B cell (primary cell): Measurements from ENCODE around the gene FAM184A. TPM values are rescaled to one million over a fixed set of nuclear protein-coding genes. Genes with fewer than 3 reads are reported as not detected.

Experiments used
- ATAC-seq: fragments of 200-7000 bp; cut with Tn5 transposase; one replicate; pipeline ENCODE4 v1.10.0; 2021; ENCODE audit warnings: low read depth, mild to moderate bottlenecking, moderate number of reproducible peaks, moderate library complexity
- CTCF ChIA-PET: fragments of 350-600 bp; sonication (Branson Sonifier 250); formaldehyde crosslinking; loops from one replicate; lab custom pipeline; 2021; ENCODE audit warnings: antibody characterized with exemption, inconsistent platforms; lab: Charles Lee
- POLR2A ChIA-PET: fragments of 350-600 bp; sonication (Branson Sonifier 250); formaldehyde crosslinking; loops from one replicate; lab custom pipeline; 2021; ENCODE audit warnings: antibody characterized with exemption; lab: Charles Lee
- DNase-seq: peaks from one replicate; pipeline ENCODE4 v3.0.0; 2013
- H2AFZ ChIP-seq: 2 replicates; pipeline ENCODE4 v1.6.1; 2012; ENCODE audit warnings: mild to moderate bottlenecking, low read depth, low read length; ENCODE audit not compliant: insufficient read depth, poor library complexity, severe bottlenecking
- H3K27ac ChIP-seq, 2 donors: 1 replicate in 1 of 2; 2 replicates in 1 of 2; pipeline ENCODE4 v1.5.1; 2012 to 2013; ENCODE audit warnings: low read length in 2 of 2, mild to moderate bottlenecking in 2 of 2, moderate library complexity in 1 of 2
- H3K27me3 ChIP-seq, 4 experiments: fragments of 200-600 bp in 1 of 4; sonication (generic) in 1 of 4; replicated peaks in 1 of 4; 1 replicate in 2 of 4; 2 replicates in 2 of 4; pipeline versions ENCODE4 v1.6.1 to v1.7.0; 2013 to 2016; ENCODE audit warnings: low read length in 3 of 4, mild to moderate bottlenecking in 2 of 4, mixed read lengths in 1 of 4, moderate library complexity in 1 of 4; ENCODE audit not compliant: insufficient read depth in 4 of 4, control insufficient read depth in 3 of 4; ENCODE audit errors: control extremely low read depth in 1 of 4
- H3K36me3 ChIP-seq, 2 experiments: replicated peaks in 1 of 2; 1 replicate in 1 of 2; 2 replicates in 1 of 2; pipeline versions ENCODE4 v1.6.1 to v1.7.1; 2013; ENCODE audit warnings: low read length in 1 of 2; ENCODE audit not compliant: insufficient read depth in 2 of 2, control insufficient read depth in 1 of 2; ENCODE audit errors: control extremely low read depth in 1 of 2, extremely low read depth in 1 of 2
- H3K4me1 ChIP-seq, 2 donors: fragments of 200-600 bp in 1 of 2; sonication (generic) in 1 of 2; 1 replicate in 1 of 2; 2 replicates in 1 of 2; pipeline versions ENCODE4 v1.5.1 to v1.6.1; 2013 to 2017; ENCODE audit warnings: low read length in 2 of 2; ENCODE audit not compliant: control insufficient read depth in 2 of 2, insufficient read depth in 2 of 2
- H3K4me2 ChIP-seq: replicated peaks from 2 replicates; pipeline ENCODE3; 2012; ENCODE audit warnings: mild to moderate bottlenecking, low read depth, low read length; ENCODE audit not compliant: poor library complexity, severe bottlenecking
- H3K4me3 ChIP-seq, 5 experiments: fragments of 200-600 bp in 1 of 5; sonication (generic) in 1 of 5; 1 replicate in 3 of 5; 2 replicates in 2 of 5; pipeline versions ENCODE4 v1.5.1 to v1.7.0; 2011 to 2016; ENCODE audit warnings: low read length in 4 of 5, mild to moderate bottlenecking in 4 of 5, low read depth in 2 of 5, control low read depth in 1 of 5, moderate library complexity in 1 of 5; ENCODE audit not compliant: insufficient read depth in 1 of 5; ENCODE audit errors: control extremely low read depth in 1 of 5, extremely low read depth in 1 of 5
- H3K79me2 ChIP-seq: fragments of 200-600 bp; sonication (generic); one replicate; pipeline ENCODE4 v1.6.0; 2016; ENCODE audit warnings: low read length; ENCODE audit not compliant: control insufficient read depth, insufficient read depth
- H3K9ac ChIP-seq: fragments of 200-600 bp; sonication (generic); 2 replicates; pipeline ENCODE4 v1.6.1; 2017; ENCODE audit warnings: mild to moderate bottlenecking, low read length, moderate library complexity
- H3K9me3 ChIP-seq, 3 donors: one replicate each; pipeline versions ENCODE4 v1.6.1 to v1.7.1; 2013; ENCODE audit warnings: low read length in 2 of 3; ENCODE audit not compliant: control insufficient read depth in 2 of 3, insufficient read depth in 1 of 3; ENCODE audit errors: control extremely low read depth in 1 of 3
- H4K20me1 ChIP-seq: 2 replicates; pipeline ENCODE4 v1.6.0; 2012; ENCODE audit warnings: mild to moderate bottlenecking, low read length; ENCODE audit not compliant: insufficient read depth, control insufficient read depth, poor library complexity, severe bottlenecking
- H3K27ac Mint-ChIP-seq: one replicate; pipeline ENCODE4 v1.8.0; 2021; ENCODE audit warnings: mixed read lengths
- H3K27me3 Mint-ChIP-seq: one replicate; pipeline ENCODE4 v1.8.0; 2021; ENCODE audit warnings: mixed read lengths
- H3K4me1 Mint-ChIP-seq: one replicate; pipeline ENCODE4 v1.8.0; 2021; ENCODE audit warnings: mixed read lengths
- H3K4me3 Mint-ChIP-seq: one replicate; pipeline ENCODE4 v1.8.0; 2021; ENCODE audit warnings: mixed read lengths
- H3K9me3 Mint-ChIP-seq: one replicate; pipeline ENCODE4 v1.8.0; 2022; ENCODE audit warnings: mixed read lengths; ENCODE audit not compliant: insufficient read depth
- CTCF ChIP-seq: fragments of 200-600 bp; IDR thresholded peaks from one replicate; pipeline ENCODE4 v1.8.0; 2022; ENCODE audit warnings: antibody characterized with exemption, mild to moderate bottlenecking
- EZH2 ChIP-seq: IDR thresholded peaks from 2 replicates; pipeline ENCODE4 v1.6.1; 2012; ENCODE audit warnings: borderline replicate concordance, low read depth, mild to moderate bottlenecking, moderate library complexity, low read length; ENCODE audit not compliant: insufficient read depth, poor library complexity, severe bottlenecking
- WGBS: methylation state at CpG from one replicate; pipeline ENCODE4 v1.1.5; 2013; ENCODE audit warnings: missing lambda C conversion rate; ENCODE audit not compliant: insufficient coverage; 5-methylcytosine and 5-hydroxymethylcytosine counted together
- intact Hi-C: fragments of 100-400 bp; cut with micrococcal nuclease; formaldehyde crosslinking; loops from one replicate; pipeline ENCODE4 v1.10.0; 2022
- polyA plus RNA-seq: library from polyadenylated mRNA; depleted of rRNA; stranded (reverse); fragments of >200 nt; gene quantifications from 2 replicates; pipeline ENCODE4 v1.2.3, GENCODE V29; 2012
- total RNA-seq, 2 donors: library from RNA; stranded (reverse); fragments of 120-200 nt in 1 of 2; gene quantifications; 1 replicate in 1 of 2; 2 replicates in 1 of 2; pipeline versions ENCODE4 v1.2.3 to v1.2.4, GENCODE V29; 2013 to 2022

Gene FAM184A
- total and polyA plus RNA-seq, 2 donors (not counting 1 experiment from before 2014, with no cell fraction given): 0.07 to 0.54 TPM

DNA sequence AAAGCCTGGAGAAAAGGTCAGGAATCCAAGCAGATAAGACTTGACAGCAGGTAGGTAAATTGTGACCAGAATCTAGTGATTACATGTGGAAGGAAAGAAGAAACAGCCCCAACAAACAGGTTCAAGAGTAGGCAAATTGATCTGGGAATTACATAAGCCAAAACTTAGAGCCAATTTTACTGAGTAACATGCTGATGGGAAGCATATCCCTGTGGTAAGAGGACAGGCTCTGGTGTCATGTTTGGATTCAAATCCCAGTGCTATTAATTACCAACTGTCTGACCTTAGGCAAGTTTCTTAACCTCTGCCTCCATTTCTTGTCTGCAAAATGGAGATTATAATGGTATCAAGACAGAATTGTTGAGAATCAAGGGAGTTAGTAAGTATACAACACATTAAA is 163.9 kb downstream of the FAM184A start:
- Mint-ChIP-seq H3K9me3 (no peaks in the 10 kb centered on the region), H3K4me3 (no peak overlapping the region), H3K27ac (no peak overlapping the region), H3K27me3 (no peaks in the 10 kb centered on the region), H3K4me1 (no peaks in the 10 kb centered on the region)
- CTCF ChIA-PET: no interaction called here
- no peak for ATAC-seq
- TF ChIP-seq EZH2: no peak
- TF ChIP-seq CTCF: no peak
- Histone ChIP-seq H3K4me1 (no peaks in the 10 kb centered on the region), H3K4me2 (no peak overlapping the region), H2AFZ (no peak overlapping the region), H3K79me2 (no peaks in the 10 kb centered on the region), H3K36me3 (peaks cover 11 to 66% of the 10 kb centered on the region in 2 experiments), H3K27ac (no peak overlapping the region), H3K27me3 (no peaks in the 10 kb centered on the region), H4K20me1 (no peaks in the 10 kb centered on the region), H3K9me3 (no peaks in the 10 kb centered on the region), H3K4me3 (no peak overlapping the region), H3K9ac (no peak overlapping the region)
- DNase-seq: no peak
- POLR2A ChIA-PET: no interaction called here
- intact Hi-C loops: no loop called here

- intact Hi-C loops: no loop called here
- POLR2A ChIA-PET: no interaction called here
- WGBS: 100% methylated on average over 1 of the region's 2 CpGs
- Histone ChIP-seq H3K4me3 (no peak overlapping the region), H2AFZ (no peak overlapping the region), H3K79me2 (no peaks in the 10 kb centered on the region), H3K36me3 (peaks cover 13 to 67% of the 10 kb centered on the region in 2 experiments), H3K4me2 (no peak overlapping the region), H3K9ac (no peak overlapping the region), H4K20me1 (no peaks in the 10 kb centered on the region), H3K9me3 (no peaks in the 10 kb centered on the region), H3K4me1 (no peaks in the 10 kb centered on the region), H3K27ac (no peak overlapping the region), H3K27me3 (no peaks in the 10 kb centered on the region)
- no peak overlapping the region for H3K27ac Mint-ChIP-seq
- ATAC-seq (no peak), DNase-seq (no peak)
- no peaks in the 10 kb centered on the region for H3K9me3 Mint-ChIP-seq
- no peaks in the 10 kb centered on the region for H3K4me1 Mint-ChIP-seq
- CTCF ChIA-PET: interaction anchor here (1.6 kb wide), 1 partner anchor 15 kb away, joined by 5 read pairs; no protein-coding TSS in a partner anchor
- no peak for TF ChIP-seq CTCF
- no peak for TF ChIP-seq EZH2
- no peak overlapping the region for H3K4me3 Mint-ChIP-seq
- no peaks in the 10 kb centered on the region for H3K27me3 Mint-ChIP-seq
Measured at GRCh38 chr6:118913161-118913560, 165.3 kb downstream of the FAM184A start.
